Small intestine (tissue), 7 donors: Measurements from ENCODE around the gene CHRM5. TPM values are rescaled to one million over a fixed set of nuclear protein-coding genes. Genes with fewer than 3 reads are reported as not detected.
A peak's percentile ranks its signal among the peaks of the same experiment; 100 is the strongest.

Source experiments
- DNase-seq, 2 donors: peaks; one replicate each; pipeline versions ENCODE4 v3.0.0 to v3.0.0-alpha.2; 2013
- FAIRE-seq: peaks from 2 replicates; lab custom pipeline; 2012; peaks lifted over from hg19 to GRCh38; lab: Jason Lieb, UNC
- H3K27ac ChIP-seq, 3 donors: one replicate each; pipeline ENCODE4 v1.5.1; 2013; ENCODE audit warnings: low read length in 2 of 3, mild to moderate bottlenecking in 2 of 3, control low read depth in 1 of 3, inconsistent platforms in 1 of 3, low read depth in 1 of 3, moderate library complexity in 1 of 3
- H3K27me3 ChIP-seq, 3 donors: one replicate each; pipeline ENCODE4 v1.6.1; 2013; ENCODE audit warnings: low read length in 3 of 3, inconsistent platforms in 1 of 3; ENCODE audit not compliant: control insufficient read depth in 3 of 3, insufficient read depth in 3 of 3
- H3K36me3 ChIP-seq, 3 donors: one replicate each; pipeline ENCODE4 v1.6.1; 2013; ENCODE audit warnings: low read length in 3 of 3, inconsistent platforms in 1 of 3, low read depth in 1 of 3, mild to moderate bottlenecking in 1 of 3, moderate library complexity in 1 of 3; ENCODE audit not compliant: control insufficient read depth in 3 of 3, insufficient read depth in 2 of 3
- H3K4me1 ChIP-seq, 3 donors: one replicate each; pipeline ENCODE4 v1.6.1; 2013; ENCODE audit warnings: low read length in 2 of 3, inconsistent platforms in 1 of 3, low read depth in 1 of 3, mild to moderate bottlenecking in 1 of 3, moderate library complexity in 1 of 3; ENCODE audit not compliant: control insufficient read depth in 3 of 3, insufficient read depth in 2 of 3
- H3K4me3 ChIP-seq, 3 donors: one replicate each; pipeline ENCODE4 v1.5.1; 2013; ENCODE audit warnings: low read length in 3 of 3, control low read depth in 1 of 3, inconsistent platforms in 1 of 3, low read depth in 1 of 3, mild to moderate bottlenecking in 1 of 3, moderate library complexity in 1 of 3
- H3K9me3 ChIP-seq, 2 donors: one replicate each; pipeline ENCODE4 v1.6.1; 2013; ENCODE audit warnings: low read depth in 1 of 2, low read length in 1 of 2; ENCODE audit not compliant: control insufficient read depth in 2 of 2, insufficient read depth in 1 of 2
- WGBS, 3 donors: extraction: QIAGEN DNeasy Blood & Tissue Kit; methylation state at CpG; one replicate each; pipeline ENCODE4 v1.1.7; 2013; 5-methylcytosine and 5-hydroxymethylcytosine counted together
- polyA plus RNA-seq, 4 donors: library from polyadenylated mRNA; stranded (reverse) in 3 of 4; unstranded in 1 of 4; fragments of 200-250 nt in 3 of 4; fragments of 120-200 nt in 1 of 4; gene quantifications; one replicate each; pipeline versions ENCODE4 v1.2.1 to v1.2.3, GENCODE V29; 2013
- donor health status: healthy with polysubstance abuse.
- donor health status: control.
- donor health status: control.
- donor health status: Bipolar disorder and iron deficiency.
- donor health status: healthy.

CHRM5 gene
- polyA plus RNA-seq, 4 donors: 0.52 TPM; not detected in 3

DNA sequence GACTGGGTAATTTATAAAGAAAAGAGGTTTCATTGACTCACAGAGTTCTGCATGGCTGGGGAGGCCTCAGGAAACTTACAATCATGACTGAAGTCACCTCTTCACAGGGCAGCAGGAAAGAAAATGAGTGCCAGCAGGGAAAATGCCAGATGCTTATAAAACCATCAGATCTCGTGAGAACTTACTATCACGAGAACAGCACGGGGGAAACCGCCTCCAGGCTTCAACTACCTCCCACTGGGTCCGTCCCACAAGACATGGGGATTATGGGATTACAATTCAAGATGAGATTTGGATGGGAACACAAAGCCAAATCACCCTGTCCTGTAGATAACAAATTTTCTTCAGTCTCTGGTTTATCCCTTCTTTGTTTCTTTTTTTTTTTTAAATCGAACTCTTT is 101.7 kb downstream of the CHRM5 start:
- DNase-seq (no peak), FAIRE-seq (no peak)
- Histone ChIP-seq H3K27ac (no peak overlapping the region), H3K9me3 (no peaks in the 10 kb centered on the region), H3K4me3 (no peak overlapping the region), H3K4me1 (no peaks in the 10 kb centered on the region), H3K27me3 (no peaks in the 10 kb centered on the region), H3K36me3 (peaks cover 0 to 1% (median 0%) of the 10 kb centered on the region in 3 donors)
- WGBS, 3 donors: 81 to 83% (median 81%) methylated on average over 6 of the region's 6 CpGs

DNA sequence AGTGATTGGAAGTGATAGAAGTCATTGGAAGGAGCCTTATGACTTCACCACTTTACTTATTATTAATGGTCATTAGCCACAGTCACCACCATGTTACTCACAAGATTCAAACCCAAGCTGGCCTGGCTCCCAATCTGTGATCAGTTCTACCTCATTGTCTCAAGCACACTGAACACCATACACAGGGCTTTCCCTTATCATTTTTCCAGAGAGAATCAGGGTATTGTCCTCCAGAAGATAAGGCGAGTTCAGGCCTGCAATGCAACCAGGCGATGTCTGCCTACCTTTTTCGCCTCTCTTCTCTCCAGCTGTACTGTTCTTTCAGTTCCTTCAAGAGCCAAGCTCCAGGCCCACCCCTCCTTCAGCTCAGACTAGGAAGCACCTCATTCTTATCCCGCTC is 108.5 kb downstream of the CHRM5 start:
- Histone ChIP-seq H3K4me1 (no peaks in the 10 kb centered on the region), H3K27ac (no peak overlapping the region), H3K27me3 (no peaks in the 10 kb centered on the region), H3K9me3 (peaks cover 0 to 3% of the 10 kb centered on the region in 2 donors), H3K4me3 (no peak overlapping the region), H3K36me3 (peaks cover 0 to 1% (median 0%) of the 10 kb centered on the region in 3 donors)
- DNase-seq: no peak
- no peak for FAIRE-seq
- WGBS, 3 donors: 90 to 94% (median 91%) methylated on average over 4 of the region's 4 CpGs

DNA sequence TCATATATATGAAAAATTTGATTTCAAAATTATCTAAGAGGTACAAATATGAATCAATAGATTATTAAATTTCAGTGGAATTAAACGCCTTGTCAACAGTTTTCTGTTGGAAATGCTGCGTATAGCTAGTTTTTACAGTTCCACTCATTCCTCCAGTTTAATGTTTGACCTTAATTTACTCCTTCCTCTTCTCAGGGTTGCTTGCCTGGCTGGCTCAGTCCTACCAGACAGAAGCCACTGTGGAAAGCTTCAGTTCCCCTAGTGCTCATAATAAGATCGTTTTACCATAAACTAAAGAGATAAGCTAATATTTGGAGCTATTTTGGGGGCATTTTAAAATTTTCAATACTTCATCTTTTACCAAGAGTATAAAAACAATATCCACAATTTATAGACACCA is 110.6 kb downstream of the CHRM5 start:
- DNase-seq (peak in 1 of 2 donors; percentile 34), FAIRE-seq (no peak)
- H3K27ac ChIP-seq: no peak overlapping the region
- no peaks in the 10 kb centered on the region for H3K27me3 ChIP-seq
- peaks cover 0 to 4% (median 0%) of the 10 kb centered on the region in 3 donors for H3K36me3 ChIP-seq
- 78 to 85% (median 80%) methylated on average over 3 of the region's 3 CpGs for WGBS, 3 donors
- no peaks in the 10 kb centered on the region for H3K4me1 ChIP-seq
- peaks cover 0 to 3% of the 10 kb centered on the region in 2 donors for H3K9me3 ChIP-seq
- H3K4me3 ChIP-seq: no peak overlapping the region

DNA sequence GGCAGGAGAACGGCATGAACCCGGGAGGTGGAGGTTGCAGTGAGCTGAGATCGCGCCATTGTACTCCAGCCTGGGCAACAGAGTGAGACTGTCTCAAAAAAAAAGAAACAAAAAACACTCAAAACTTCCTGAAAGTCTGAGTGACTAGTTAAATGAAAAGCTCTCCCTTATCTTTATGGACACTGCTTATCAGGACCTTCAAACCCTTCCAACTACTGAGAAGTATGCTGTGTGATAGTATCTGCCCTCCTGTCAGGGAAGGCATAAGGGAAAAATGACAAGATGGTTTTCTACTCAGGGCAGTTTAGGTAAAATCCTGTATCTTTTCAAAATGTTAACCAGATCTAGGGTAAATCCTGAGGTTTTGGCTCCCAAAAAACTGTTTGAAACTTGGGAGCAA is 111.6 kb downstream of the CHRM5 start:
- H3K9me3 ChIP-seq: peaks cover 0 to 3% of the 10 kb centered on the region in 2 donors
- FAIRE-seq (no peak), DNase-seq (peak; percentile 61 to 63)
- WGBS, 3 donors: 25 to 63% (median 60%) methylated on average over 4 of the region's 4 CpGs
- H3K27ac ChIP-seq: no peak overlapping the region
- H3K4me1 ChIP-seq: no peaks in the 10 kb centered on the region
- no peak overlapping the region for H3K4me3 ChIP-seq
- no peaks in the 10 kb centered on the region for H3K27me3 ChIP-seq
- H3K36me3 ChIP-seq: peaks cover 3 to 5% (median 3%) of the 10 kb centered on the region in 3 donors

DNA sequence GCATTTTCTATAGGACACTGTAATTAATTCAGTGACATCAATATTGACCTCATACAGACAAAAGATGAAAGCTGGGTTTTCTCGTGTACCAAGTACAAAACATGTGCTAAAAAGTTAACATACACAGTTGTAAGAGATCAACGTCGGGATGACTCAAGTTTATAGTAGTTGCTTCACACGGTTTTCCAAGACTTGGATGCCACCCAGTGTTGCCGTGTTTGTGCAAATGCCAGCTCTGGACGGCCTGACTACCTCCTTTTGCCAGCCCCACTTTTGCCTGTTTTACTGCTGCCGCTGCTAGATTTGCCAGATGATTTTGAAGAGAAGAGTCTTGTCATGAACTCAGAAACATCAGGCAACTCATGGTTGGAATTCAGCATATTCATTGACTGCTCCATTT is 115.8 kb downstream of the CHRM5 start:
- WGBS, 3 donors: 64 to 71% (median 69%) methylated on average over 7 of the region's 7 CpGs
- peaks cover 9 to 19% (median 11%) of the 10 kb centered on the region in 3 donors for H3K36me3 ChIP-seq
- DNase-seq (no peak), FAIRE-seq (no peak)
- H3K27ac ChIP-seq: no peak overlapping the region
- no peaks in the 10 kb centered on the region for H3K9me3 ChIP-seq
- no peaks in the 10 kb centered on the region for H3K27me3 ChIP-seq
- H3K4me3 ChIP-seq: no peak overlapping the region
- H3K4me1 ChIP-seq: no peaks in the 10 kb centered on the region

DNA sequence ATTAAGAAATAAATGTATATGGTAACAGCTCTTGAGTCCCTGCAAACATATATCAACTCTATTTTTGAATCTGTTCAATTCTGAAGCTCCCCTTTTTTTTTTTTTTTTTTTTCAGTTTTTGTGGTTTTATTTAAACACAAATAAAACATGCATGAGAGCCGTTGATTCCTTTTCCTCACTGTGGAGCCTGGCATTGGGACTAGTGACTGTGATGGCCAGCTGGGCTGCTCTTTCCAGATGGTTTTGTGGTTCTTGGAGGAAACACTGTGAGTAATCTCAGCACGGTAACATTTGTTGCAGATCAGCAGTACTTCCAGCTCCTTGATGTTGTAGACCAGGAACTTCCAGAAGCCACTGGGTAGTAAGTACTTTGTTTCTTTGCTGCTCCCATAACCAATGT is 117.4 kb downstream of the CHRM5 start:
- FAIRE-seq (no peak), DNase-seq (no peak)
- Histone ChIP-seq H3K4me1 (no peaks in the 10 kb centered on the region), H3K36me3 (peaks cover 9 to 23% (median 11%) of the 10 kb centered on the region in 3 donors), H3K27me3 (no peaks in the 10 kb centered on the region), H3K27ac (no peak overlapping the region), H3K4me3 (no peak overlapping the region), H3K9me3 (no peaks in the 10 kb centered on the region)
- 86 to 93% (median 92%) methylated on average over 2 of the region's 2 CpGs for WGBS, 3 donors

DNA sequence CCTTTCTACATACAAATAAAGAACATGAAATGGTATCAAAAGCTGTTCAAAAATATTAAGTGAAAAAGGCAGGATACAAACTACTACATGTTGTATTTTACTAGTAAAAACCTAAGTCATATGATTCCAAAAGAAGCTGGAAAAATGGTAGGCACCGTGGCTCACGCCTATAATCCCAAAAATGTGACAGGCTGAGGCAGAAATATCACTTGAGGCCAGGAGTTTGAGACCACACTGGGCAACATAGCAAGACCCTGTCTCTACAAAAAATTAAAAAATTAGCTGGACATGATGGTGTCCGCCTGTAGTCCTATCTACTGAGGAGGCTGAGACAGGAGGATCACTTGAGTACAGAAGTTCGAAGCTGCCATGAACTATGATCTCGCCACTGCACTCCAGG is 131.6 kb downstream of the CHRM5 start:
- Histone ChIP-seq H3K9me3 (peaks cover 0 to 8% of the 10 kb centered on the region in 2 donors), H3K36me3 (peaks cover 0 to 8% (median 0%) of the 10 kb centered on the region in 3 donors), H3K4me1 (peaks cover 0 to 4% (median 0%) of the 10 kb centered on the region in 3 donors), H3K27ac (no peak overlapping the region), H3K27me3 (no peaks in the 10 kb centered on the region), H3K4me3 (no peak overlapping the region)
- WGBS, 3 donors: 93 to 98% (median 95%) methylated on average over 5 of the region's 5 CpGs
- DNase-seq (no peak), FAIRE-seq (no peak)

DNA sequence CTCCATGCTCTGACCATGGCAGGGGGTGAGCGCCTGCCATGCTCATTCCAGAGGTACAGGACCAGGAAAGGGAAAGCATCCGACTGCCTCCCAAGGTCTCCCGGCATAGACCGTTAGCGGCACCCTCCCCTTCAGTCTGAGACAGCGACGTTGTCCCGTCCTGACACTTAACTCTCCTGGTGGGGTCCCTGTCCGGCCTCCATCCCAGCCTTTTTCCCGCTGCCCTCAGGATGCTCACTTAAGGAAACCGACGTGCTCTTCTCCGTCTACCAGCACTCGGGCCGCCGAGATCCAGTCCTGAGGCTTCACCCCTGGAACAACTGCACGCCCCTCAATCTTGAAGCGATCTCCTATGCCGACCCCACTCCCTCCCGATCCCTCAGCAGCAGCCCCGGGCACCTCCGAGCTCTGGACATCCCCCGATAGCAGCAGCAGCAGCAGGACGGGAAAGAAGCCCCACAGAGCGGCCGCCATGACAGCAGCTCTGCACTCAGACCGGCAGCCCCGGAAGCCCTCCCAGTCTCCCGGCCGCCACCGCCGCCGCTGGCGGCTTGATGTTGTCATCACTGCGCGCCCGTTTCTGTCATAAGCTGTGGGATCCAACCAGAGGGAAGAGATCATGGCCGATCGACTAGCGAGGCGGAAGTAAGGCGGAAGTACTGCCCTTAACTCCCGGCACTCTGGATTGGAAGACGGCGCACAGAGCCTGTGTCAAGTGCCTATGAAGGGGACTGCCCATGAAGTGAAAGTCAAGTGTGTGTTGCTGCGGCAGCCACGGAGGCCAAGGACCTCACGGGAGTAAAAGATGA is 133.3 kb downstream of the CHRM5 start, which contains the start of the genes EMC7 and PGBD4:
Gene EMC7, minus strand, starts transcription at position 497 of the 809 bp plus-strand sequence. Its CDS starts 23 bp downstream, at position 474.
Gene PGBD4, plus strand, starts transcription at position 718 of the 809 bp plus-strand sequence. CDS start 449 bp downstream, outside the sequence.
- peak within 1 kb of the TSS; percentile 80 to 92 (median 91) for H3K27ac ChIP-seq
- no peaks in the 10 kb centered on the region for H3K27me3 ChIP-seq
- peak within 1 kb of the TSS; percentile 67 to 99 (median 96) for H3K4me3 ChIP-seq
- H3K4me1 ChIP-seq: peaks cover 0 to 4% (median 0%) of the 10 kb centered on the region in 3 donors
- DNase-seq (peak; percentile 99 to 100), FAIRE-seq (no peak)
- WGBS, 3 donors: 0 to 1% (median 0%) methylated on average over 46 to 48 of the region's 48 CpGs
- H3K36me3 ChIP-seq: peaks cover 0 to 5% (median 0%) of the 10 kb centered on the region in 3 donors
- H3K9me3 ChIP-seq: peaks cover 0 to 8% of the 10 kb centered on the region in 2 donors
